ENCODE data around the gene ALKBH2.

GRCh38 chr12:109052414-109053323 is 40.6 kb downstream of the ALKBH2 start, which contains the start of gene USP30:
- peak in 2 of 5 experiments; percentile 6 to 13 for TF ChIP-seq CTCF (IDR thresholded peaks at IDR 0.05 in 4 of 5, conservative IDR thresholded peaks at IDR 0.05 in 1 of 5)
- TF ChIP-seq POLR2A (IDR thresholded peaks at IDR 0.05), result no peak

Measured in gastrocnemius medialis (tissue), 4 donors.